ENCODE data around the gene ZFP36.
"Not testable (repeated sequence)": the region's sequence is repeated elsewhere in the genome, so short reads cannot be mapped to it uniquely, and the experiment has no call there.

The ZFP36 gene

DNA sequence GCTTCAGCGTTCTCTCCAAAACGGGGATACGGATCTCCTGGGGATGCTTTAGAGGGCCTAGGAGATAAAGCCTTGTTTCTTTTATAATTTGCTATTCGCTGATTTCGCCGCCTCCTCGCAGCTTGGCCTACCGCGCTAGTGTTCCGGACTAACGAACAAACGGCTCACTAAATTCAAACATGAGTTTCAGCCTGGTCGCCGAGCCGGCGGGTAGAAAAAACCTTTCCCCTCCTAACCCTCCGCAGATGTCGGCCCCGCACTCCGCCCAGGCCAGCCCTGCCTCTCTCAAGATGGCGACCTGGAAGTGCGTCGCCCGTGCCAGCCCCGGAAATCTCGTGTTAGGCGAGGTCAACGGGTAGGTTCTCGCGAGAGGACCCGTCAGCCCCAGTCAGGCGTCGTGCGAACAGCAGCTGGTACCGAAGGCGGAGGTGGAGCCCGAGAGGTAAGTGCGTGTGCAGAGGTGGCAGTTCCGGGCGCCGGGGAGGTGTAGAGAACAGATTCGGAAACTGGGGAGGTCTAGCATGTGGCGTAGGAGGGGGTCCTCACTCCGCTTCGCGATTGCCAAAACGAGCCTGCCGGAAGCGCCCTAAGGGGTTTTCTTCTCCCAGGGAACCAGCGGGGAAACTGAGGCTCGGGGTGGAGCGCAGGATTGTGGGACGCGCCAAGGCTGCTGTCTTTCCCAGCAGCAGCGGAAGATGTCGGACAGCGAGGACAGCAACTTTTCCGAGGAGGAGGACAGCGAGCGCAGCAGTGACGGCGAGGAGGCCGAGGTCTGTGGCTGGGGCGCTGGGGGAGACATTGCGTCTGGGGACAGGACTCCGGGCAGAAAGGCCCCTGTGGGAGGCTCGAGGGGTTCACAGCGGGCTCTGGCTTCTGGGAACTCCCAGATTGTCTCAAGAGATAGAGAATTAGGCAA, 38.8 kb downstream of the ZFP36 start, which contains the start of gene SUPT5H:
TSS of gene SUPT5H (plus strand) at position 387 of the 916 bp plus-strand sequence. CDS start at position 696, 309 bp downstream.
- peak; percentile 96 for DNase-seq (ENCODE audit: low read depth, low spot score)

DNA sequence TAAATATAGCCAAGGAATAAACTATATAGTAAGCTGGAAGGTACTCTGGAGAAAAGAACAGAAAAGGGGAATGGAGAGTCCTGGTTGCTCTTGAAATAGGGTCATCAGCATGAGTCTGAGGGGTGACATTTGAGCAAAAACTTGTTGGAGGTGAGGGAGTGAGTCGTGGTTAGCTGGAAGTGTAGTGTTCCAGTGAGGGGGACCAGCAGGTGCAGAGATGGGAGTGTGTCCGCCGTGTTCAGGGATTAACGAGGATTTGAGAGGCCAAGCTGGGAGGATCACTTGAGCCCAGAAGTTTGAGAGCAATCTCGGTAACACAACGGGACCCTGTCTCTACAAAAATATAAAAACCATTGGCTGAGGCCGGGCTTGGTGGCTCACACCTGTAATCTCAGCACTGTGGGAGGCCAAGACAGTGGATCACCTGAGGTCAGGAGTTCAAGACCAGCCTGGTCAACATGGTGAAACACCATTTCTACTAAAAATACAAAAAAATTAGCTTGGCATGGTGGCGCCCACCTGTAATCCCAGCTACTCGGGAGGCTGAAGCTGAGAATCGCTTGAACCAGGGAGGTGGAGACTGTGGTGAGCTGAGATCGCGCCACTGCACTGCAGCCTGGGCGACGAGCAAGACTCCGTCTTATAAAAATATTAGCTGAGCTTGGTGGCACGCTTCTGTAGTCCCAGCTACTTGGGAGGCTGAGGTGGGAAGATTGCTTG, 39.9 kb downstream of the ZFP36 start:
- no peak for DNase-seq (ENCODE audit: low read depth, low spot score)

DNA sequence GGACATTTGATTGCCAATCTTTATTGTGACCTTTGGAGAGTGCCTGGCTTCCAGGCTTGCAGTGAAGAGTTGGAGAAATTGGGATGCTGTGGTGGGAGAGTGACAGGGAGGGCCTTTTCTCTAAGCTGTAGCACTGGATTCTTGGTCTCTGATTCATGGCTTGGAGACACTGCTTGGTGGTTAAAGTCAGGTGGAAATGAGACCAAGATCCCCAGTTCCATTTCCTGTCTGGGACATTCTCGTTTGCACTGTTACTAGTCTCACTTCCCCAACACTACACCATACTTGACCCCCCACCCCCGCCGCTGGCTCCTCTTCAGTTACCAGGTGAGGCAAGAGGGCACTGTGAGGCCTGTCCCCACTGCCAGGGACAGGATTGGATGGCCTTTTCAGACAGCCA, 41.6 kb downstream of the ZFP36 start:
- DNase-seq (ENCODE audit: low read depth, low spot score): no peak

DNA sequence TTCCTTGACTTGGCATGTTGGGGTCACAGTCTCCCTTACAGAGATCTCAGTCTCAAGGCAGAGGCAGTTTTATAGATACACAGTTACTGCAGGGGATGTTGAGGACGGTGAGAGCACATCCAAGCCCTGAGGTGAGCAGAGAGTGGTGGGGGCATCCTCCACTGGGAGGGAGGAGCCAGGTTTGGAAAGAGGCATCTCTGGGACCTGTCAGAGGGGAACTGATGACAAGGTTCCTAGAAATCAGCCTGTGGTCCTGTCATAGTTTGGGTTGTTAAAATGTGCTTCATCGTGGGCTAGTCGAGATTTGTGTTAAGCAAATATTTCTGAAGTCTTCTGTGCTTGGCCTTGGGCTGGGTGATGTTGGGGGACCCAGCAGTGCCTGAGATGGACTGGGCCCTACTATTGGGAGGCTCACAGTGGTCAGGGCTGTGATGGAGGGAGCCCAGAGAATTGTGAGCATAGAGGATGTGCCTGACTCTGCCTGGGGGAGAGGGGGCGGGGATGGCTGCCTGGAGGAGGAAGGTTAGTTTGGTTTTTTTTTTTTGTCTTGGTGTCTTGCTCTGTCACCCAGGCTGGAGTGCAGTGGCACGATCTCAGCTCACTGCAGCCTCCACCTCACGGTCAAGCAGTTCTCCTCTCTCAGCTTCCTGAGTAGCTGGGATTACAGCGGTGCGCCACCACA, 42.6 kb downstream of the ZFP36 start:
- no peak for DNase-seq (ENCODE audit: low read depth, low spot score)

DNA sequence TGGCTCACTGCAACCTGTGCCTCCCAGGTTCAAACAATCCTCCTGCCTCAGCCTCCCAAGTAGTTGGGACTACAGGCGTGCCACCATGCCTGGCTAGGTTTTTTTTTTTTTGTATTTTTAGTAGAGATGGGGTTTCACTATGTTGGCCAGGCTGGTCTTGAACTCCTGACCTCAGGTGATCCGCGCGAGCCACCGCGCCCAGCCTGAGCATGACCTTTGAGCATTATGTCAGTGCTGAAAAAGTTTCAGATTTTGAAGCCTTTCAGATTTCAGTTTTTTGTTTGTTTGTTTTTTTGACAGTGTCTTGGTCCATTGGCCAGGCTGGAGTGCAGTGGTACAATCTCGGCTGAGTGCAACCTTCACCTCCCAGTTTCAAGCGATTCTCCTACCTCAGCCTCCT, 44.6 kb downstream of the ZFP36 start:
- not testable (repeated sequence) for DNase-seq (ENCODE audit: low read depth, low spot score)
